Measurements from ENCODE around the gene MPST.

Gene MPST

GRCh38 chr22:37060801-37061610 lies 41.5 kb downstream of the MPST start:
- peak; percentile 77 for DNase-seq (ENCODE audit: low spot score)
- in situ Hi-C loops (cut with MboI; ENCODE audit: low sequenced_read_pairs, unreplicated experiment), result no loop called here
- no peak for TF ChIP-seq CTCF (IDR thresholded peaks at IDR 0.05; ENCODE audit: borderline replicate concordance, control extremely low read depth, extremely low read depth, insufficient read depth, missing control alignments)

GRCh38 chr22:37061611-37062375 lies 42.3 kb downstream of the MPST start:
- TF ChIP-seq CTCF (IDR thresholded peaks at IDR 0.05; ENCODE audit: borderline replicate concordance, control extremely low read depth, extremely low read depth, insufficient read depth, missing control alignments), result no peak
- no peak for DNase-seq (ENCODE audit: low spot score)
- in situ Hi-C loops (cut with MboI; ENCODE audit: low sequenced_read_pairs, unreplicated experiment), result no loop called here

GRCh38 chr22:37062376-37062675 lies 42.8 kb downstream of the MPST start:
- in situ Hi-C loops (cut with MboI; ENCODE audit: low sequenced_read_pairs, unreplicated experiment), result no loop called here
- no peak for DNase-seq (ENCODE audit: low spot score)
- no peak for TF ChIP-seq CTCF (IDR thresholded peaks at IDR 0.05; ENCODE audit: borderline replicate concordance, control extremely low read depth, extremely low read depth, insufficient read depth, missing control alignments)

- no peak for TF ChIP-seq CTCF (IDR thresholded peaks at IDR 0.05; ENCODE audit: borderline replicate concordance, control extremely low read depth, extremely low read depth, insufficient read depth, missing control alignments)
- DNase-seq (ENCODE audit: low spot score), result no peak
- in situ Hi-C loops (cut with MboI; ENCODE audit: low sequenced_read_pairs, unreplicated experiment), result no loop called here
Measured at GRCh38 chr22:37062702-37063381, 43.3 kb downstream of the MPST start.

GRCh38 chr22:37063431-37064420 lies 44.2 kb downstream of the MPST start:
- in situ Hi-C loops (cut with MboI; ENCODE audit: low sequenced_read_pairs, unreplicated experiment), result no loop called here
- no peak for DNase-seq (ENCODE audit: low spot score)
- no peak for TF ChIP-seq CTCF (IDR thresholded peaks at IDR 0.05; ENCODE audit: borderline replicate concordance, control extremely low read depth, extremely low read depth, insufficient read depth, missing control alignments)
